Keratinocyte (primary cell): ENCODE data around the gene ZKSCAN1. TPM values are rescaled to one million over a fixed set of nuclear protein-coding genes. Genes with fewer than 3 reads are reported as not detected.

ENCODE experiments used
- DNase-seq: peaks from one replicate; pipeline ENCODE4 v3.0.0-alpha.2; 2011; ENCODE audit warnings: low read depth, missing footprints, low spot score
- FAIRE-seq: peaks from 2 replicates; lab custom pipeline; 2011; peaks lifted over from hg19 to GRCh38; lab: Jason Lieb, UNC
- H2AFZ ChIP-seq: 2 replicates; pipeline ENCODE4 v1.6.0; 2012; ENCODE audit warnings: low read length, control low read depth, inconsistent platforms; ENCODE audit not compliant: control insufficient read depth
- H3K27ac ChIP-seq: 2 replicates; pipeline ENCODE4 v1.5.1; 2011; ENCODE audit warnings: low read length; ENCODE audit not compliant: control insufficient read depth, insufficient read depth
- H3K27me3 ChIP-seq: 3 replicates; pipeline ENCODE4 v1.6.0; 2011; ENCODE audit warnings: low read length; ENCODE audit not compliant: control insufficient read depth, insufficient read depth; ENCODE audit errors: extremely low read depth
- H3K36me3 ChIP-seq, 2 experiments: 2 replicates in 1 of 2; 3 replicates in 1 of 2; pipeline ENCODE4 v1.5.1; 2011; ENCODE audit warnings: low read length in 2 of 2, mild to moderate bottlenecking in 1 of 2; ENCODE audit not compliant: control insufficient read depth in 2 of 2, insufficient read depth in 2 of 2; ENCODE audit errors: extremely low read depth in 1 of 2
- H3K4me1 ChIP-seq: 3 replicates; pipeline ENCODE4 v1.5.1; 2011; ENCODE audit warnings: low read length; ENCODE audit not compliant: control insufficient read depth, insufficient read depth; ENCODE audit errors: extremely low read depth
- H3K4me2 ChIP-seq: 3 replicates; pipeline ENCODE4 v1.6.0; 2011; ENCODE audit warnings: low read depth, low read length; ENCODE audit not compliant: control insufficient read depth, insufficient read depth; ENCODE audit errors: extremely low read depth
- H3K4me3 ChIP-seq, 3 experiments: fragments of 200-600 bp in 1 of 3; sonication (generic) in 1 of 3; 2 replicates in 2 of 3; 3 replicates in 1 of 3; pipeline ENCODE4 v1.5.1; 2011 to 2016; ENCODE audit warnings: low read length in 3 of 3, mild to moderate bottlenecking in 3 of 3, control low read depth in 2 of 3, inconsistent platforms in 1 of 3, low read depth in 1 of 3, mixed read lengths in 1 of 3, mixed run types in 1 of 3, moderate library complexity in 1 of 3; ENCODE audit not compliant: control insufficient read depth in 2 of 3, insufficient read depth in 2 of 3; ENCODE audit errors: extremely low read depth in 1 of 3
- H3K79me2 ChIP-seq: 2 replicates; pipeline ENCODE4 v1.6.0; 2012; ENCODE audit warnings: low read length; ENCODE audit not compliant: control insufficient read depth, insufficient read depth
- H3K9ac ChIP-seq: 3 replicates; pipeline ENCODE4 v1.6.0; 2011; ENCODE audit warnings: low read length; ENCODE audit not compliant: control insufficient read depth, insufficient read depth; ENCODE audit errors: extremely low read depth
- H3K9me1 ChIP-seq: 3 replicates; pipeline ENCODE4 v1.6.0; 2011; ENCODE audit warnings: low read length; ENCODE audit not compliant: control insufficient read depth, insufficient read depth; ENCODE audit errors: extremely low read depth
- H3K9me3 ChIP-seq: 2 replicates; pipeline ENCODE4 v1.5.1; 2012; ENCODE audit warnings: low read depth, low read length; ENCODE audit not compliant: control insufficient read depth
- H4K20me1 ChIP-seq: 3 replicates; pipeline ENCODE4 v1.6.0; 2011; ENCODE audit warnings: low read length; ENCODE audit not compliant: control insufficient read depth, insufficient read depth; ENCODE audit errors: extremely low read depth
- CTCF ChIP-seq, 3 experiments: IDR thresholded peaks in 1 of 3; conservative IDR thresholded peaks in 1 of 3; optimal IDR thresholded peaks in 1 of 3; 2 replicates in 2 of 3; 3 replicates in 1 of 3; pipeline versions ENCODE3 to v1.5.1; 2011; ENCODE audit warnings: low read length in 3 of 3, mild to moderate bottlenecking in 3 of 3, moderate library complexity in 2 of 3, control low read depth in 1 of 3, inconsistent platforms in 1 of 3; ENCODE audit not compliant: insufficient read depth in 2 of 3; ENCODE audit errors: extremely low read depth in 1 of 3
- EZH2 ChIP-seq: IDR thresholded peaks from one replicate; pipeline ENCODE4 v1.6.1; 2012; ENCODE audit warnings: inconsistent platforms, mild to moderate bottlenecking, low read length, moderate library complexity
- dilution Hi-C: fragments of 300-500 bp; cut with MboI; formaldehyde crosslinking; loops from one replicate; pipeline ENCODE4 v1.7.0; 2020; ENCODE audit warnings: low sequenced_read_pairs; ENCODE audit not compliant: extremely low pct_ligation_motif_present
- polyA plus RNA-seq, 5 experiments: library from polyadenylated mRNA; depleted of rRNA in 3 of 5; stranded (reverse) in 3 of 5; stranded (forward) in 1 of 5; unstranded in 1 of 5; fragments of >200 nt; gene quantifications; 1 replicate in 1 of 5; 2 replicates in 3 of 5; 3 replicates in 1 of 5; pipeline versions ENCODE4 v1.2.1 to v1.2.3, GENCODE V29; 2011 to 2012; ENCODE audit warnings: missing spikeins in 2 of 5, low read depth in 1 of 5, low replicate concordance in 1 of 5

Gene ZKSCAN1
- polyA plus RNA-seq, 1 donor (not counting 4 experiments of a cell fraction or from before 2014, with no cell fraction given): 24.7 TPM

GRCh38 chr7:100022621-100023020 is 7.2 kb downstream of the ZKSCAN1 start:
- FAIRE-seq: peak; percentile 46
- no peaks in the 10 kb centered on the region for H3K27me3 ChIP-seq

DNA sequence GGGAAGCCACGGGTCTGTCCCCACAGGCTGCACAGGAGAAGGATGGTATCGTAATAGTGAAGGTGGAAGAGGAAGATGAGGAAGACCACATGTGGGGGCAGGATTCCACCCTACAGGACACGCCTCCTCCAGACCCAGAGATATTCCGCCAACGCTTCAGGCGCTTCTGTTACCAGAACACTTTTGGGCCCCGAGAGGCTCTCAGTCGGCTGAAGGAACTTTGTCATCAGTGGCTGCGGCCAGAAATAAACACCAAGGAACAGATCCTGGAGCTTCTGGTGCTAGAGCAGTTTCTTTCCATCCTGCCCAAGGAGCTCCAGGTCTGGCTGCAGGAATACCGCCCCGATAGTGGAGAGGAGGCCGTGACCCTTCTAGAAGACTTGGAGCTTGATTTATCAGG is 8.1 kb downstream of the ZKSCAN1 start:
- Histone ChIP-seq H3K9me3 (no peaks in the 10 kb centered on the region), H3K36me3 (peaks cover 20 to 25% of the 10 kb centered on the region in 2 experiments), H3K27me3 (no peaks in the 10 kb centered on the region), H2AFZ (no peak overlapping the region), H3K79me2 (peaks cover 45% of the 10 kb centered on the region), H3K9me1 (no peaks in the 10 kb centered on the region), H3K4me3 (no peak overlapping the region), H3K4me1 (peaks cover 38% of the 10 kb centered on the region), H4K20me1 (no peaks in the 10 kb centered on the region), H3K9ac (no peak overlapping the region), H3K4me2 (peak overlapping the region; percentile 65), H3K27ac (peak overlapping the region; percentile 16)
- dilution Hi-C loops: no loop called here
- TF ChIP-seq EZH2 (no peak), CTCF (optimal IDR thresholded peaks at IDR 0.05 in 1 of 3, IDR thresholded peaks at IDR 0.05 in 1 of 3, conservative IDR thresholded peaks at IDR 0.05 in 1 of 3; ENCODE audit: extremely low read depth in 1 of 3, insufficient read depth in 2 of 3, low read length in 3 of 3) (no peak)
- FAIRE-seq (no peak), DNase-seq (no peak)

More at GRCh38 chr7:100022621-100023020, 7.2 kb downstream of the ZKSCAN1 start:
- Histone ChIP-seq H3K36me3 (peaks cover 21 to 25% of the 10 kb centered on the region in 2 experiments), H3K79me2 (peaks cover 53% of the 10 kb centered on the region), H3K9me1 (no peaks in the 10 kb centered on the region), H4K20me1 (no peaks in the 10 kb centered on the region), H3K4me3 (no peak overlapping the region), H3K27ac (peak overlapping the region; percentile 16), H3K9ac (no peak overlapping the region), H3K4me2 (peak overlapping the region; percentile 65), H3K9me3 (no peaks in the 10 kb centered on the region), H2AFZ (no peak overlapping the region), H3K4me1 (peaks cover 39% of the 10 kb centered on the region)
- TF ChIP-seq EZH2 (no peak), CTCF (optimal IDR thresholded peaks at IDR 0.05 in 1 of 3, IDR thresholded peaks at IDR 0.05 in 1 of 3, conservative IDR thresholded peaks at IDR 0.05 in 1 of 3; ENCODE audit: extremely low read depth in 1 of 3, insufficient read depth in 2 of 3, low read length in 3 of 3) (no peak)
- dilution Hi-C loops: no loop called here
- DNase-seq: no peak
